NCI-H82 (cell line): Measurements from ENCODE around the gene CACNB4.

Experiments
- DNase-seq: peaks from one replicate; lab custom pipeline; 2025; lab: John Stamatoyannopoulos, UW

CACNB4 gene

GRCh38 chr2:152088006-152088405, 10.8 kb downstream of the CACNB4 start:
- no peak for DNase-seq

- DNase-seq = no peak
Observed at GRCh38 chr2:152086231-152086630, 12.6 kb downstream of the CACNB4 start.

- DNase-seq = no peak
Observed at GRCh38 chr2:152084076-152084475, 14.8 kb downstream of the CACNB4 start.

GRCh38 chr2:152083202-152083875, 15.5 kb downstream of the CACNB4 start:
- no peak for DNase-seq

GRCh38 chr2:152078662-152079061, 20.2 kb downstream of the CACNB4 start:
- DNase-seq = no peak

GRCh38 chr2:152078023-152078422, 20.8 kb downstream of the CACNB4 start:
- no peak for DNase-seq

- DNase-seq = no peak
Observed at GRCh38 chr2:152075461-152076050, 23.3 kb downstream of the CACNB4 start.

- DNase-seq = no peak
Observed at GRCh38 chr2:152072011-152072410, 26.8 kb downstream of the CACNB4 start.

GRCh38 chr2:152071518-152071917, 27.3 kb downstream of the CACNB4 start:
- no peak for DNase-seq

- DNase-seq = no peak
Observed at GRCh38 chr2:152071092-152071491, 27.8 kb downstream of the CACNB4 start.

- DNase-seq = no peak
Observed at GRCh38 chr2:152068226-152068625, 30.6 kb downstream of the CACNB4 start.

GRCh38 chr2:152067823-152068222, 31.0 kb downstream of the CACNB4 start:
- no peak for DNase-seq

GRCh38 chr2:152065945-152066344, 32.9 kb downstream of the CACNB4 start:
- no peak for DNase-seq

GRCh38 chr2:152064001-152064400, 34.8 kb downstream of the CACNB4 start:
- DNase-seq = no peak

GRCh38 chr2:152063325-152063924, 35.4 kb downstream of the CACNB4 start:
- DNase-seq = no peak

- peak; percentile 60 for DNase-seq
Observed at GRCh38 chr2:152062125-152063091, 36.4 kb downstream of the CACNB4 start.

- no peak for DNase-seq
Observed at GRCh38 chr2:152061383-152061782, 37.5 kb downstream of the CACNB4 start.

- DNase-seq = no peak
Observed at GRCh38 chr2:152058655-152059054, 40.2 kb downstream of the CACNB4 start.

GRCh38 chr2:152056418-152056817, 42.4 kb downstream of the CACNB4 start:
- DNase-seq = no peak

- no peak for DNase-seq
Observed at GRCh38 chr2:152055366-152056108, 43.3 kb downstream of the CACNB4 start.

- DNase-seq = no peak
Observed at GRCh38 chr2:152054593-152054992, 44.3 kb downstream of the CACNB4 start.

- DNase-seq = no peak
Observed at GRCh38 chr2:152051436-152051835, 47.4 kb downstream of the CACNB4 start.
